ENCODE measurements around the gene DTNBP1. TPM values are rescaled to one million over a fixed set of nuclear protein-coding genes. Genes with fewer than 3 reads are reported as not detected.
"Not testable (repeated sequence)": the region's sequence is repeated elsewhere in the genome, so short reads cannot be mapped to it uniquely, and the experiment has no call there.

DTNBP1 gene
- polyA plus RNA-seq, 3 donors: 21.3 to 26.4 (median 22.2) TPM

DNA sequence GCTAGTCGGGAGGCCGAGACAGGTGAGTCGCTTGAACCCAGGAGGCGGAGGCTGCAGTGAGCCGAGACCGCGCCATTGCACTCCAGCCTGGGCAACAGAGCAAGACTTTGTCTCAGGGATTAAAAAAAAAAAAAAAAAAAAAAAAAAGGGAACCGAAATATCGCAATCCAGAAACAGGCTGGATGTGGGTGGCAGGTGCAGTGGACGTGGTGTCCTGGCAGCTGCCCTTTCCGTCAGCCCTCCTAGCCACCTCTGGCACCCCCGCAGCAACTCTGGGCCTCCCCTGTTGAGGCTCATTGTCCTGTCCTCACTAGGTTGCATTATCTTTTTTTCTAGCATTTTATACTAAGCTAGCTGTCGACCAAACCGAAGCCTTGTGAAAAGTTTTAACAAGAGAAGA, 113.5 kb downstream of the DTNBP1 start:
- DNase-seq (ENCODE audit: extremely low read depth in 1 of 11, low read depth in 9 of 11, low spot score in 4 of 11): no peak

- DNase-seq (ENCODE audit: extremely low read depth in 1 of 11, low read depth in 9 of 11, low spot score in 4 of 11): no peak
Observed at GRCh38 chr6:15547400-15547799, 115.4 kb downstream of the DTNBP1 start.

- no peak for DNase-seq (ENCODE audit: extremely low read depth in 1 of 11, low read depth in 9 of 11, low spot score in 4 of 11)
Observed at GRCh38 chr6:15546591-15546990, 116.2 kb downstream of the DTNBP1 start.

GRCh38 chr6:15544321-15544900, 118.4 kb downstream of the DTNBP1 start:
- DNase-seq (ENCODE audit: extremely low read depth in 1 of 11, low read depth in 9 of 11, low spot score in 4 of 11): no peak

GRCh38 chr6:15543332-15543917, 119.4 kb downstream of the DTNBP1 start:
- not testable (repeated sequence) for DNase-seq (ENCODE audit: extremely low read depth in 1 of 11, low read depth in 9 of 11, low spot score in 4 of 11)

DNA sequence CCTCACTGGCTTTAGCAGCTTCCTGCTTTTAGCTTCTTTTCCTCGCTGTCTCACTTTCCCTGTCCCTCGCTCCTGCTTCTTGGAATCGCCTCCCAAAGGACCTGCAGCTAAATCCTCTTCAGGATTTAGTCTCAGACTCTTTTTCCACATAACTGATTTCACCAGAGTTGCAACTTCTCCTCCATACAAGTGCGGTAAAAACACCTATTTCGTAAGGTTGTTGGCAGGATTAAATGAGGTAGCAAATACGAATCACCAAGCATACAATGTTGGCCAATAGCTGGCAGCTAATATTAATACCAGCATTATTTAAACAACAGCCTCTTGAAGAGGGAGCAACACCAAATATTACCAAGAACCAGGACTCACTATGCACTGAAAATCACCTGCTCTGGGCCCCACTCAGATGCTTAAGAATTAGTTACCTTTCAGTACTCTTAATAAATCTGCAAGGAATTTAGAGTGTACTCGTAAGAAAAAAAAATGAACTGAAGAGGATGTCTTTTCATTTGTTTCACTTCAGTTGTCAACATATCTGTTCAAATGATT, 123.0 kb downstream of the DTNBP1 start:
- no peak for DNase-seq (ENCODE audit: extremely low read depth in 1 of 11, low read depth in 9 of 11, low spot score in 4 of 11)

DNA sequence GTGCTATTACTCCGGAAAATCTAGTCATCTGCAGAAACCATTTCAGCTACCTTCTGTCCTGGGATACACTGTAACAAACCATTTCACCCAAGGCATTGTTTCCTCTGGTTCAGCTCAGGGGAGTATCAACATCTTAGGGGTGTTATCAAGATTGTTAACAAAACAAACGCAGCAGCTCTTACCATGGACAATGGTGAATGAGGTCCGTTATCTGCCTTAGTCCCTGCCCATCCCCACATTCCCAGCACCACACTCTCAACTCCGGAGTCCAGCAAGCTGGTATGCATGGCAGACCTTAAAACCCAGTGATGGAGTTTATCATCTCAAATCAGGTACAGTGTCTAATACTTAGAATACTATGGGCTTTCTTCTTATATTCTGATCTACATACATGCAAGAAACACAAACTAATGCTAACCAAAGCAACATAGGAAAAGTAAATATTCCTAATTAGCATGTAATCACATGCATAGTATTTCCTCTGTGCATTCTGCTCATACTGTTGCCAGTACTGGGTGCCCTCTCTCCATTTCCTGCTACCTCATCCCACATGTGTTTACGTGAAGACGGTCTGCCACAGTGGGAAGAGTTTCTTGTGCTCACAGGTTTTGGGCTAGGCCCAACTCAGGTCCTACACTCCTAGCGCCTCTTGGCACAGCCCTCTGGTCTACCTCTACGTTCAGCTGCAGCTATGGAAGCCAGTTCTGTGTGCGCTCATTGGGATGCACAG, 123.9 kb downstream of the DTNBP1 start:
- no peak for DNase-seq (ENCODE audit: extremely low read depth in 1 of 11, low read depth in 9 of 11, low spot score in 4 of 11)

GRCh38 chr6:15538106-15538505, 124.7 kb downstream of the DTNBP1 start:
- DNase-seq (ENCODE audit: extremely low read depth in 1 of 11, low read depth in 9 of 11, low spot score in 4 of 11): no peak

GRCh38 chr6:15536198-15536955, 126.5 kb downstream of the DTNBP1 start:
- DNase-seq (ENCODE audit: extremely low read depth in 1 of 11, low read depth in 9 of 11, low spot score in 4 of 11): no peak

- DNase-seq (ENCODE audit: extremely low read depth in 1 of 11, low read depth in 9 of 11, low spot score in 4 of 11): no peak
Observed at GRCh38 chr6:15535495-15536197, 127.2 kb downstream of the DTNBP1 start.

DNA sequence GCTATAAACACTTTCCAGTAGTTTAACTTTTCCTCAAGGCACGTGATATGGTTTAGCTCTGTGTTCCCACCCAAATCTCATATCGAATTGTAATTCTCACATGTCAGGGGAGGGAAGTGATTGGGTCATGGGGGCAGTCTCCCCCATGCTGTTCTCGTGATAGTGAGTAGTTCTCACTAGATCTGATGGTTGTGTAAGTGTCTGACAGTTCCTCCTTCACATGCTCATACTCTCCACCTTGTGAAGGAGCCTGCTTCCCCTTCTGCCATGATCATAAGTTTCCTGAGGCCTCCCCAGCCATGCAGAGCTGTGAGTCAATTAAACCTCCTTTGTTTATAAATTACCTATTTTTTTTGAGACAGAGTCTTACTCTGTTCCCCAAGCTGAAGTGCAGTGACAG, 127.9 kb downstream of the DTNBP1 start:
- no peak for DNase-seq (ENCODE audit: extremely low read depth in 1 of 11, low read depth in 9 of 11, low spot score in 4 of 11)

- DNase-seq (ENCODE audit: extremely low read depth in 1 of 11, low read depth in 9 of 11, low spot score in 4 of 11): no peak
Observed at GRCh38 chr6:15533379-15534026, 129.3 kb downstream of the DTNBP1 start.

- DNase-seq (ENCODE audit: extremely low read depth in 1 of 11, low read depth in 9 of 11, low spot score in 4 of 11): no peak
Observed at GRCh38 chr6:15531973-15532372, 130.9 kb downstream of the DTNBP1 start.

- no peak for DNase-seq (ENCODE audit: extremely low read depth in 1 of 11, low read depth in 9 of 11, low spot score in 4 of 11)
Observed at GRCh38 chr6:15530411-15530810, 132.4 kb downstream of the DTNBP1 start.

GRCh38 chr6:15528870-15529269, 134.0 kb downstream of the DTNBP1 start:
- no peak for DNase-seq (ENCODE audit: extremely low read depth in 1 of 11, low read depth in 9 of 11, low spot score in 4 of 11)

DNA sequence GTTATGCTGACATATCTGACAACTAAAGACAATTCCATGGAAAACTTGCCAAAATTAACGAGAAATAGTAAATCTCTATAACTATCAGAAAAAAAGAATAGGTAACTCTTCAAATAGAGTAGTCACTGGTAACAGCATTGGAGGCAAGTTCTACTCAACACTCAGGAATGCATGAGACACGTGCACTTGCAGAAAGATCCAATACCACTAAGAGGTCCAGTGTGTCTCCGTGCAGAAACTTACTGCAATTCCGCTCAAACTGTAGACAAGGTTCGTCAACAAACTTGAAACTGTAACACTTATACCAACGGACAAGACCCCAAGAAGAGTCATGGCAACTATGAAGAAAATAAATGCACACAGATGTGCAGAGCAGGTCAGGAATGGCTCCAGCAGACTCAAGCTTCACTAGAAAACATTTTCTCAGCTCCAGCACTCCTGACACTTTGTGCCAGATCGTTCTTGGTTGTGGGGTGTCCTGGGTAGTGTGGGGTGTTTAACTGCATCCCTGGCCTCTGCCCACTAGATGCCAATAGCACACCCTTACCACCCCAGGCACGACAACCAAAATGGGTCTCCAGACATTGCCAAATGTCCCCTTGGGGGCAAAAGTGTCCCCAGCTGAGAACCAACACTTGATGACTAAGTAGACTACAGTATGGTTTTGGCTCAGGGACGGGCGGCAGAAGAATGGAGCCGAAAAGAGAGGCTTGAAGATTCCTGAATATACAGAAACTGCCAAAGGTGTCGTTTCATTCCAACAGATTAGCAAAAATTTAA, 134.8 kb downstream of the DTNBP1 start:
- no peak for DNase-seq (ENCODE audit: extremely low read depth in 1 of 11, low read depth in 9 of 11, low spot score in 4 of 11)

GRCh38 chr6:15526212-15526701, 136.6 kb downstream of the DTNBP1 start:
- peak in 1 of 11 donors; percentile 22 for DNase-seq (ENCODE audit: extremely low read depth in 1 of 11, low read depth in 9 of 11, low spot score in 4 of 11)

Data from renal cortex interstitium (tissue), 11 donors.